NCI-H524 treated with DMSO at 0.1 percent for 48 hours (cell line): ENCODE data around the gene SOX1.

Source experiments
- DNase-seq: peaks from one replicate; lab custom pipeline; 2025; lab: John Stamatoyannopoulos, UW

SOX1 gene

GRCh38 chr13:112072534-112073244 is 5.7 kb downstream of the SOX1 start:
- no peak for DNase-seq

GRCh38 chr13:112073245-112074138 is 6.5 kb downstream of the SOX1 start:
- no peak for DNase-seq

DNA sequence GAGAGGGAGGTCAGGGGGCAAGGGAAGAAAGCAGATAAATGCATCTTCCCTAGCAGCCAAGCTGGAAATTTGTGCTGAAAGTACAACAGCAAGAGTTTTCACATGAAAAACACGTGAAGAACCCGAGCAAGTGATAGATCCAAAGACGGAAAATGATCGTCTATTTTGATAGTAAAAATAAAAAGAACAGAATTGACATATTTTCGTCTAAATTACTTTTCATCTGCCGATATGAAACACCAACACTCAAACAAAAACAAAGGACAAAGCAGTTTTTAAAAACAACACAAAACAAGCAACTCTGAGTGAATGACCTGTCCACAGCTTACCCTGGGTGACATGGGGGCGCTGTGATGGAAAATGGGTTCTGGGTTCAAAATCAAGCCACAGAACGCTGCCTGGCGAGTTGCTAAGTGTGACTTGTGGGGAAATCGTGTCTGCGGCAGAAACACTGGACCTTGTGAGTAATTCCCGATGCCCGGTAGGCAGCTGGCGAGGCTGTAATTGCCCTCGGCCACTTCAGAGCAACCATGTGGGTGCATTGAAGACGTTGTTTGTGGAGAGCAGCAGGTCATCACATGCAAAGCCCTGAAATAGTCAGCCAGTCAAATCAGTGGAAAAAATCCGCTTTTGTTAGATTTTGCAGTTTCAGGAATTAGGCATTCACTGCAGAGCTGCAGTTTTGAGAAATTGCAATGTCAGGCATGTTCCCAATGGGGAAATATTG is 7.4 kb downstream of the SOX1 start:
- DNase-seq = no peak

DNA sequence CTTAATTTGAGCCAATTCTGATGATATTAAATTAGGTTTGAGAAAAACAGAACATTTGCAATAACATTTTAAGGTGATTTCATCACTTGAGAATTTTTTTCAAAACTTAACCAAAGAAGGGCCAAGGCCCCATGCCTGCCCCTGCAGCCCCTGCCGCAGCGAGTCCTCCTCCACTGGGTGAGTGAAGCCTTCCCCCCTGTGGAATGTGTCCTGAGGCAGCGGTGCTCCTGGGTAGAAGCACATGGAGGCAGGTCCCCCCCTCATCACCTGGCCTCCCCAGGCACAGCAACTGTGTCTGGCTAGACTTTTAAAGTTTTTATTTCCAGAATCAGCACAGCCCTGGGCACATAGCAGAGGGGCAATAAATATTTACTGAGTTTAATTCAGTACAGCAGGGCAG is 10.8 kb downstream of the SOX1 start:
- DNase-seq = no peak

GRCh38 chr13:112078216-112078615 is 11.3 kb downstream of the SOX1 start:
- no peak for DNase-seq

DNA sequence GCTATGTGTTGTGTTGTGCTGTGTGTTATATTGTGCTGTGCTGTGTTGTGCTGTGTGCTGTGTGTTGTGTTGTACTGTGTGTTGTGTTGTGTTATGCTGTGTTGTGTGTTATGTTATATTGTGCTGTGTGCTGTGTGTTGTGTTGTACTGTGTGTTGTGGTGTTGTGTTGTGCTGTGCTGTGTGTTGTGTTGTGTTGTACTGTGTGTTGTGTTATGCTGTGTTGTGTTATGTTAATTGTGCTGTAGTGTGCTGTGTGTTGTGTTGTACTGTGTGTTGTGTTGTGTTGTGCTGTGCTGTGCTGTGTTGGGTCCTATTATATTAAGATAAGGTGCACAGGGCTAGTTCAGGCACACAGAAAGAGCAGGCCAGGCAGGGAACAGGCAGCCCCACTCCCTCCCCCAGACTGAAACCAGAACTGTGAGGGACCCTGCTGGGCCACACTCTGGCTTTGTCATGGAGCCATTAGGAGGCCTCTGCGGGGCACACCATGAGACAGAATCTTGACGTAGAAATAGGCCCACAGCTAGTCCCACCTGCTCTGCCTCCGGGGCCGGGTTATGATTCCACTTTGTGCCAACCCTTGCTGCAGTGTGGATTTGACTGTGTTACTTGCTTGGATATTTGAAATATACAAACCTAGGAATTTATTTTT is 12.1 kb downstream of the SOX1 start:
- DNase-seq = no peak

- no peak for DNase-seq
Measured at GRCh38 chr13:112079696-112080095, 12.7 kb downstream of the SOX1 start.

DNA sequence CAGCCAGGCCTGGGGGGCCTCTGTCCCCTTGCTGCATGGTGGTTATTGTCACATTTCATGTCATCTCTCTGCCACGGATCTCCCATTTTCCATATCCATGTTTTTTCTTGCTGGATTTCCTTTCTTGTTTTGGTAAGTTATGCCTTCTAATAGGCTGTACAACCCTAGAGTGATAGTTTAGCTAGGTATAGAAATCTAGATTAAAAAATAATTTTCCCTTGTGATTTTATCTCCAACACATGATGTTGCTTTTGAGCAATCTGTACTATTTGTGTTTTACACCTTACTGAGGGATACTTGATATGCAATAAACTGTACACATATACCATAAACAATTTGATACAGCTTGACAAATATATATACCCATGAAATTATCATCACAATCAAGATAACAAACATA is 17.0 kb downstream of the SOX1 start:
- no peak for DNase-seq

- no peak for DNase-seq
Measured at GRCh38 chr13:112092453-112092852, 25.5 kb downstream of the SOX1 start.

- DNase-seq = no peak
Measured at GRCh38 chr13:112095354-112095753, 28.4 kb downstream of the SOX1 start.

GRCh38 chr13:112096959-112097358 is 30.0 kb downstream of the SOX1 start:
- no peak for DNase-seq

DNA sequence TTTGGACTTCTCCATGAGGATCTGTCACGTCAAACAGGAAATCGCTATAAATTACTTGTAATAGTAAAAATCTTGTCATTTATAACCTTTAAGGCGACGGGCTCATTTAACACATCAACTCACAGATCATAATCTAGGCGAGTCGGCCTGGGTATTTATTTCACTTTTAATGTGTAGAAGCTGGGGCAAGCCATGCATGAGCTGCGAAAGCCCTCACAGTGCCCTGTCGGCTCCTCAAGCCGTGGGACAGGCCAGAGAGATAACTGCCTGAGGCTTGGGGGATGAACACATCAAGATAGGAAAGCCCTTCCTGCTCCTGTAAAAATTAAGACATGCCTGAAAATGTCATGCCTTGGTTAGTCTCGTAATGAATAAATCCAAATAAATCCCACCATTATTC is 30.8 kb downstream of the SOX1 start:
- no peak for DNase-seq

- no peak for DNase-seq
Measured at GRCh38 chr13:112098699-112099098, 31.8 kb downstream of the SOX1 start.

- no peak for DNase-seq
Measured at GRCh38 chr13:112101360-112101930, 34.5 kb downstream of the SOX1 start.

- DNase-seq = no peak
Measured at GRCh38 chr13:112102243-112102642, 35.3 kb downstream of the SOX1 start.

DNA sequence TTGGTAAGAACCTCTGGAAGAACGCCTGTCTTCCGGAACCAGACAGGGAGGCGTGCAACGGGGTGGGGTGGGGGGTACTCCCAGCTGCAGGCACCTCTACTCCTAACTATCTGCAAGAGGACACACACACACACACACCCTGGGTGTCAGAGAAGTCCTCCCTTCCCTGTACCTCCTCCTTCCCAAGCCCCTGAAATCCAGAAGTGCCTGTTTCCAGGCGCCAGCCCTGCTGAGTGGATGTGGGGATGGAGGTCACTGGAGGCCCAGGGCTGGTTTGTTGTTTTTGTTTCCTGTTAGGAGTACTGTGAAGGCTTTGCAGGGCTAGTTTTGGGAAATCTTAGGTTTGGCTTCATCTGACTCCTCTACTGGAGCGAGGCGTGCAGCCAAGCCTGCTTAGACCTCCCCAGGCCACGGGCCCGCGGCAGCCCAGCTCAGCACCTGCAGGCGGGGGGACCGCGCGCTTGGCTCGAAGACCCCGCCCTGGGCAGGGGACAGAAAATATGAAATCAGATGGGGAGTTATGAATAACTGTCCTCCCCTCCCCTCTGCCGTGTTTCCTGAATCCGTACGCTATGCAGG is 36.4 kb downstream of the SOX1 start:
- no peak for DNase-seq

DNA sequence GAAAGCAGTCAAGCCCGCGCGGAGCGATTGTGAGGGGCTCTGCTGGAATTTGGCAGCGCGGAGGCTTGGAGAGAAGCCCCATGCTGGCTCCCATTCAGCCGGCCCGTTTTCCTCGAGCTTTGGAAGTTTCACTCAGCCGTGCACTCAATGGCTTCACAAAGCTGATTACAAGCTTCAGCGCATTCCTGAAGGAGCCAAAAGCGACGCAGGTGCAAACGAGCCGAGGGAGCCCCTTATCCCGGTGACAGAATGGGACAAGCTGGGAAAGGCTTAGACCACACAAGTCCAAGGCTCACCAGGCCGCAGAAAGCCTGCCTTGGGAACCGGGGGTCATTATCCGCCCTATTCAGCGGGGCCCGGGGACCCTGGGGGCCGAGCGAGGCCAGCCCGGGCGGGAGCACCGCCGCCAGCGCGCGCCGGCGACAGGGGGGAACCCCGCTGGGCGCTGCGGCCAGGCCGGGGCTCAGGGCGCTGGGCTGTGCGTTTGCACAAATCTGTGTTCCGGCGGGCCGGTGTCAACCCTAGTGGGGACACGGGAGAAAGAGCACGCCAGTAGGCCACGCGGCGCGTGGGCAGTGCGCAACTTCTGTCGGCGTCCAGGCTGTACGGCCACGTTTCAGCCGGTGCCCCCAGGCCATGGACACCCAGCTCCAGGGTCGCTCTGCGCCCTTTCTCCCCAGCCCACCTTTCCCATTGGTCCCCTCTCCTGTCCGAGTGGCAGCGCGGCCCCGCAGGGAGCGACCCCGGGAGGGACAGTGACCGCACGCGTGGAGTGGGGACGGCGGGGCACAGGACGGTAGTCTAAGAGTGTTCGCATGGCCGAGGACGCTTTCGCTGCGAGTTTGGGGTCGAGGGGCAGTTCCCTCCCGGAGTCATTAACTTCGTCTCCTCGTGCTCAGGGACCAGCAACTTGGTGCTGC is 37.3 kb downstream of the SOX1 start:
- no peak for DNase-seq

- DNase-seq = no peak
Measured at GRCh38 chr13:112104881-112105234, 37.9 kb downstream of the SOX1 start.

- DNase-seq = no peak
Measured at GRCh38 chr13:112105244-112105681, 38.3 kb downstream of the SOX1 start.

- DNase-seq = no peak
Measured at GRCh38 chr13:112105892-112106291, 38.9 kb downstream of the SOX1 start.
